Measurements from ENCODE around the gene PLPP3.

The PLPP3 gene

DNA sequence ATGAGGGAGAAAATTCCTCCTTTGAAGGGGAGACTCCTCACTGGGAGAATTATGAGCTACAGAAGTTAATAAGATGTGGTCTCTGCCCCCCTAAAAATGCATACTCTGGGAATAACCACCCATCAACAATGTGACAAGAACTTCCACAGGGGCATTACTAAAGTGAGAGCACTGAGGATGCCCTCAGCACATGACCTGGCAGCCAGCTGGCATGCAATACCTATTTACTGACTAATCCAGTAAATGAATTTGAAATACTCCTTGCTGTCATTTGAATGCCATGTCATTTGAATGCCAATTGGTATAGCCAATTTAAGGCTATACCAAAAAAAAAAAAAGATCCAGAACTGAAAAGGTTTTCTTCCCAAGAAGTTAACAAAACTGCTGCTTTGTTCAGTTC, 30.8 kb downstream of the PLPP3 start:
- in situ Hi-C loops (cut with MboI; ENCODE audit: low sequenced_read_pairs), result no loop called here

GRCh38 chr1:56547977-56548376, 31.4 kb downstream of the PLPP3 start:
- in situ Hi-C loops (cut with MboI; ENCODE audit: low sequenced_read_pairs), result no loop called here

GRCh38 chr1:56547473-56547872, 31.9 kb downstream of the PLPP3 start:
- in situ Hi-C loops (cut with MboI; ENCODE audit: low sequenced_read_pairs), result no loop called here

DNA sequence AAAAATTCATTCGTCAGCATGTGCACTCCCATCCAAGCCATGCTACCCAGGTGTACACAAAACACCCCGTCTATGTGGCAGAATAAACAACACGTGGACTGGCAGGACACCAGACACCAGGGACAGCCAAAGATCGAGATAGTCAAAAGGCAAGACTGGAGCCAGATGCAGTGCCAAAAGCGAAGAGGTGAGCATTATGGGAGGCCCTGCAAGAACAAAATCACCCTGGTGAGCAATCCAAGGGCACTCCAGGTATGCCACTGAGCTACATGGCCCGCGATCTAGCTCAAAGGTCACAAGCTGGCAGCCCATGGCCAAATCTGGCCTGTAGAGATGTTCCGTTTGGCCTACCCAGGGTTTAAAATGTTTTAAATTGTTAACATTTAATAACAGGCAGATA, 33.7 kb downstream of the PLPP3 start:
- in situ Hi-C loops (cut with MboI; ENCODE audit: low sequenced_read_pairs), result no loop called here

GRCh38 chr1:56543783-56544612, 35.4 kb downstream of the PLPP3 start:
- in situ Hi-C loops (cut with MboI; ENCODE audit: low sequenced_read_pairs), result no loop called here

GRCh38 chr1:56542651-56543050, 36.7 kb downstream of the PLPP3 start:
- in situ Hi-C loops (cut with MboI; ENCODE audit: low sequenced_read_pairs), result no loop called here

- in situ Hi-C loops (cut with MboI; ENCODE audit: low sequenced_read_pairs), result no loop called here
Measured at GRCh38 chr1:56541408-56541807, 38.0 kb downstream of the PLPP3 start.

- in situ Hi-C loops (cut with MboI; ENCODE audit: low sequenced_read_pairs), result no loop called here
Measured at GRCh38 chr1:56540467-56540866, 38.9 kb downstream of the PLPP3 start.

DNA sequence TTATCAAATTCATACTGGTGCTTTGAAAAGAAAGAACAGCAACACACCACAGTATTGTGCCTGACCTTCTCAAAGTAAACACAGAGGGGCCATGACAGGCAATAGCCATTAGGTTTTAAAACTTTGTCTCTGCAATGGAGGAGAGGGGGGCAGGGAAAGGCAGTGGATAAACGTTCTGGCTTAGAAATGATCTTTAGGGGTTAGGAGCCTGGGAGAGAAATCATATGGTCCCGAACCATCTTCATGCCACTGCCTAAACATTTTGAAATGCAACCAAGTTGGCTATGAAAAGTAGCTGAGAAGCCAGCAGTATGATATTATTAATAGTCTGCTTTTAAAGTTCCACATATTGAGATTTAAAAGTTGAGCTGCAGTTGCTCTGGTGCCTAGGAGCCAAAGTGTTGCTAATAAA, 39.8 kb downstream of the PLPP3 start:
- in situ Hi-C loops (cut with MboI; ENCODE audit: low sequenced_read_pairs), result no loop called here

DNA sequence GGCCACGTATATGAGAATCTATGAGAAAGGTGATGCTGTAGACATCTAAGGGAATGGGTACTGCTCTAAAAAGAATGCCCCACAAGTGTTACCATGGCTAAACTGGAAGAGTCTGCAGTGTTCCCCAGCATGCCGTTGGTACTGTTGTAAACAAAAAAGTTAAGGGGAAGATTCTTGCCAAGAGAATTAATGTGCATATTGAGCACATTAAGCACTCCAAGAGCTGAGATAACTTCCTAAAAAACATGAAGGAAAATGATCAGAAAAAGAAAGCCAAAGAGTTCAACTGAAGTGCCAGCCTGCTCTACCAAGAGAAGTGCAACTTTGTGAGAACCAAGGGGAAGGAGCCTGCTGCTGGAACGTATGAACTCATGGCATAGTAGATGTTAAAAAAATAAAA, 40.8 kb downstream of the PLPP3 start:
- in situ Hi-C loops (cut with MboI; ENCODE audit: low sequenced_read_pairs), result no loop called here

DNA sequence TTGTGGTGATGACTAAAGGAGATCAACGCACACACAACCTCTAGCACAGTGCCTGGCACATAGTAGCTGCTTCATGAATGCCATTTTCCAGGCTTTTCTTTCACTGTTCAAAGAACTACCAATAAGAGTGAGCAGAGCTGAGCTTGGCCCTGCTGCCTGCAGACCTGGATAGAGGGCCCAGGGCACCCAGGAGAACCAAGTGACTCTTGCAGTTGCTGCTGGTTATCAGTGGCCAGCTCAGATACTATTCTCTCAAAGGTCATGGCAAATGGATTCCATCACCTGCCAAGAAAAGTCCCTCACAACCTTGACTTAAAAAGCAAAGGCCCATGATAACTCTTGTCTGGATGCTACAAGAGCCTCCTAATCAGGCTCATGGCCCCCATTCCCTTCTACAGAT, 41.7 kb downstream of the PLPP3 start:
- in situ Hi-C loops (cut with MboI; ENCODE audit: low sequenced_read_pairs), result no loop called here

GRCh38 chr1:56535939-56536338, 43.4 kb downstream of the PLPP3 start:
- in situ Hi-C loops (cut with MboI; ENCODE audit: low sequenced_read_pairs), result no loop called here

DNA sequence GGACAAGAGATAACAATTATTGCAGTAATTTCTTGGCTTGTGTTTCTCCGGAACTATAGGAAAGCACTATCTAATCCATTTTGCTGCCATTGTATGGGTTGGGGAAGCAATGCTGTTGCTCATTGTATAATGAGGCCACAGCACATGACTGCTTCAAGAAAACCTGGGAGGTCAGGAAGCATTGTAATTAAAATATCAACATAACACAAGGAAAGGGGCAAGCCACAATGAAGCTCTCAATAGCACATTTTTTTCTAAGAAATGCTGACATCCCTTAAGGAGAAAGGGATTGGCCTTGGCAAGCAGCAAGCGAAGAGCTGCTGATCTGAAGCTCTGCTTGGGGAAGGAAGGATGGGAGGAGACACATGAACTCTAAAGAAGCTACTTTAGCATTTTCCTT, 44.0 kb downstream of the PLPP3 start:
- in situ Hi-C loops (cut with MboI; ENCODE audit: low sequenced_read_pairs), result no loop called here

- in situ Hi-C loops (cut with MboI; ENCODE audit: low sequenced_read_pairs), result no loop called here
Measured at GRCh38 chr1:56534130-56534651, 45.2 kb downstream of the PLPP3 start.

DNA sequence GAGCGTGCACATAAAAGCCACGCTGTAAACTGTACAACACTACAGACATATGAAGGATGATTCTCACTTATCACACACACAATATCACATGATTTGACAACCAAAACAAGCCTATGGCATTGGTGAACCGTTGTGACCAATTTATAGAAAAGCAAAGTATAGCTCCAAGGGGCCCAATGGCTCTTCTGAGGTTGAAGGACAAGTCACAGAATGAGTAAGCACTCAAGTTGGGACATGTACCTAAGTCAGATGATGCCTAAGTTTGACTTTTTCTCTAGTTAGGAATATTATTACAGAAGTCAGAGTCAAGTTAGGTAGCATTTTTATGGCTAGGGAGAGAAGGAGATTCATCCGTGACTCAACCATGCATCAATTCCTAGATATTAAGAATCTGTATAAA, 45.7 kb downstream of the PLPP3 start:
- in situ Hi-C loops (cut with MboI; ENCODE audit: low sequenced_read_pairs), result no loop called here

DNA sequence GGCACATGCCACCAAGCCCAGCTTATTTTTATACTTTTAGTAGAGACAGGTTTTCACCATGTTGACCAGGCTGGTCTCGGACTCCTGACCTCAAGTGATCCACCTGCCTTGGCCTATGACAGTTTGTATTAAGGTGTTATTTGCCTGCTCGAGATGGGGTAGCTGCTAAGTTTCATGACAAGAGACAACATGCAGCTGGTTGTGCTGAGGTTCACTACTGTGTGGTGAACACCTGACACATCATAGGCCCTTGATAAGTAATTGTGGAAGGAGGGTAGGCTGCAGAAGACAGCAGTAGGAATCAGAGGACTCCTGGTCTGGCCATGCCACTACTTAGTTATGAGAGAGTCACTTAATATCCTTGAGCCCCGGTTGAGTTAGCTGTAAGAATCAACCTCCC, 46.2 kb downstream of the PLPP3 start:
- in situ Hi-C loops (cut with MboI; ENCODE audit: low sequenced_read_pairs), result no loop called here

GRCh38 chr1:56532350-56532683, 47.0 kb downstream of the PLPP3 start:
- in situ Hi-C loops (cut with MboI; ENCODE audit: low sequenced_read_pairs), result no loop called here

DNA sequence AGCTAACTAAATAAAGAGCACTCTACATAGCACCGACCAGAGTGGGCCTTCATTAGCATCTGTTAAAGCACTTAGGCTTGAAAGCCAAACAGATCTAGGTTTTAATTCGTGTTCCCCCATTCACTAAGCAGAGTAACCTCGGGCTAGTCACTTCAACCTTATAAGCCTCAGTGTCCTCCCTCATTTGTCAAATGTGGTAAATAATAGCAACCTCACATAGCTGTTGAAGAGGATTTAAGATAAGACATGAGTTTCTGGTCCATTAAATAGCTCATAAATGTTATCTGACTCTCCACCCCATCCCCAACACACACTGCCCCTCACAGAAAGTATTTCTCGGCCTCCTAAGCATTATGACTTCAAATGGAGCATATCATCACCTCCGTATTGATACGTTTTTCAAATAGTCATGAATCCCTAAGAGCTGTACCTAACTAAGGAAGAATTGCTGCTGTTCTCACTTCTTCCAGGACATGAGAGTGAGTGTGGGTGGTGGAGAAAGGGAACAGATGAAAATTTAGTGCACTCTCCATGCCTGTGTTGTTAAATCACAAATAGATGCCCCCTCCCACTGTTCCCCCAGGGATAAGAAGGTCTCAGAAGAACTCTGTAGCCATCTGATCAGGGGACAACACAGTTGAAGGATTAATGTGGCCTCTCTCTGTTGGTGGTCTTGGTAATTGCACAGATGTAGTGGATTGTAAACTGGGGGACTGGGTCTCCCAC, 47.6 kb downstream of the PLPP3 start:
- in situ Hi-C loops (cut with MboI; ENCODE audit: low sequenced_read_pairs), result no loop called here

DNA sequence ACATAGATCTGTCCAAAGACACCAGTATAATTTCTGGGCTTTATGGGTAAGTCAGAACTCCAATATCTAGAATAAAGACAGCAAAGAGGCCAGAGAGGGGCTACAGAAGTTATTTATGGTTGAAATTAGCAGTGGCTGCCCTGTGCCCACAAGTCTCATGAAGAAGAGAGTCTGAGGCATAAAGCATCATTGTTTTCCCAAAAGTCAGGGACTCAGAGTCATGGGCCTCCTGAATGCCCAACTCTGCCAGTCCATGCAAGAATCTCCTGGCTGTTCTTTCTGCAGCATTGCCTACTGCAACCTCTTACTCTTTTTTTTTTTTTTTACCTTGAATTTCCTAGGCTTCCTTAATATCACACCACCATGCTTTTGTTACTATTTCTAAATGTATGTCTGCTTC, 49.6 kb downstream of the PLPP3 start:
- in situ Hi-C loops (cut with MboI; ENCODE audit: low sequenced_read_pairs), result no loop called here

GRCh38 chr1:56527548-56528302, 51.6 kb downstream of the PLPP3 start:
- in situ Hi-C loops (cut with MboI; ENCODE audit: low sequenced_read_pairs), result no loop called here

DNA sequence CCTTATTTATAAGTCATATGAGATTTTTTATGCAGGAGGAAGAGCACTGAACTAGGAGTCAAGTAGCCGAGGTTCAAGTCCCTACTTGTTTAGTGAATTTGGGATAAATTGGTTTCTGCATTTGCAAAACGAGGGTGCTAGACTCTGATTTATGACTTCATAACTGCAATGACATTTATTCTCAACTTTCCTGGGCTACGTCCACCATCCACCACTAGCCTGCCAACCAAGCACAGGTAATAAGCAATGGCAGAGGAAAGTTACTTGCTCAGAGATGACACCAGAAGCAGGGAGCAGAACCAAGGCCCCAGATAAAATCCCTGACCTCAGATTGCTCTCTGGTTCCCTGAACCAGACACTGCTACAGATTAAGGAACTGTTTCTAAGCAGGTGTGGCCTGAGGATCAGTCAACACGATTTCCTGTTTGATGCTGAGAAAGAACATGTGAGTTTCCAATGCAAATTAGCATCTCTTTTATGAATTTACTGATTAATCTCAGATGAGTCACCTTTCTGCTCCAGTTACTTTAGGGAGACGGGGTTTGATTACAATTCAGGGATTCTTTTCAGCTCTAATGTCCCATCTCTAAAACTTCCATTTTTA, 52.7 kb downstream of the PLPP3 start:
- in situ Hi-C loops (cut with MboI; ENCODE audit: low sequenced_read_pairs), result no loop called here
